RPMI7951 (cell line): ENCODE data around the gene LACC1. TPM values are rescaled to one million over a fixed set of nuclear protein-coding genes. Genes with fewer than 3 reads are reported as not detected.

Experiments used
- DNase-seq: peaks from one replicate; pipeline ENCODE4 v3.0.0-alpha.2; 2012; ENCODE audit warnings: low read depth
- total RNA-seq: library from RNA; depleted of rRNA; stranded (reverse); fragments of >200 nt; shearing (Covaris generic); gene quantifications from 2 replicates; pipeline ENCODE4 v1.2.3, GENCODE V29; 2014; rRNA removed

Gene LACC1
- total RNA-seq, 1 experiment from 2014 or later = 12.7 TPM

DNA sequence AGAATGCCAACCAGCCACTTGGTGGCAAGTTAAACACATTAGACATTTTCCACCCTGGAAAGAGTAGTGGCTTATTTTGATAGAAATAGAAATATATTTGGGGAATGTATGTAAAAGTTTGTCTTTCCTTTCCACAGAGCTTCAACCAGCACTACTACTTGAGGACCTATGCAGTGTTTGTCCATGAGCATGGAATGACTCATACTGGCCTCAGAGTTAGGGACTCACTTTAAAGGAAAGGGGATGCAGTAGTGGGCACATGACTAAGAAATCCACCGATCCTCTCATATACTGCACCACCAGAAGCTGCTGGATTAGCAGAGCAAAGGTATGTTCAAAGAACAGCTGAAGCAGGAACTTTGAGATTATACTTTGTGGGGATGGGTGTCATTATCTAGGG, 62.6 kb downstream of the LACC1 start:
- DNase-seq = peak; percentile 20

Other genes starting within 250 kb of the LACC1 start
- gene ENOX1, start 92.9 kb upstream of the LACC1 start, total RNA-seq = 1.9 and 2.6 TPM in 2 replicates
- gene CCDC122, start 164 bp upstream of the LACC1 start, total RNA-seq = 3.5 and 18.0 TPM in 2 replicates